G401.6 (cell line): ENCODE results near the gene CNOT9.

Source experiments
- FAIRE-seq: peaks from 2 replicates; lab custom pipeline; 2012; peaks lifted over from hg19 to GRCh38; lab: Jason Lieb, UNC

CNOT9 gene

GRCh38 chr2:218644721-218645120 is 76.1 kb downstream of the CNOT9 start:
- no peak for FAIRE-seq

GRCh38 chr2:218645126-218645525 is 76.5 kb downstream of the CNOT9 start:
- FAIRE-seq = no peak
